Measurements from ENCODE around the gene POFUT1. TPM values are rescaled to one million over a fixed set of nuclear protein-coding genes. Genes with fewer than 3 reads are reported as not detected.

The POFUT1 gene
- total and polyA plus RNA-seq, 2 of the 8 experiments (the other 6 are each of a cell fraction or from before 2014, with no cell fraction given) = 19.4 to 24.4 TPM

DNA sequence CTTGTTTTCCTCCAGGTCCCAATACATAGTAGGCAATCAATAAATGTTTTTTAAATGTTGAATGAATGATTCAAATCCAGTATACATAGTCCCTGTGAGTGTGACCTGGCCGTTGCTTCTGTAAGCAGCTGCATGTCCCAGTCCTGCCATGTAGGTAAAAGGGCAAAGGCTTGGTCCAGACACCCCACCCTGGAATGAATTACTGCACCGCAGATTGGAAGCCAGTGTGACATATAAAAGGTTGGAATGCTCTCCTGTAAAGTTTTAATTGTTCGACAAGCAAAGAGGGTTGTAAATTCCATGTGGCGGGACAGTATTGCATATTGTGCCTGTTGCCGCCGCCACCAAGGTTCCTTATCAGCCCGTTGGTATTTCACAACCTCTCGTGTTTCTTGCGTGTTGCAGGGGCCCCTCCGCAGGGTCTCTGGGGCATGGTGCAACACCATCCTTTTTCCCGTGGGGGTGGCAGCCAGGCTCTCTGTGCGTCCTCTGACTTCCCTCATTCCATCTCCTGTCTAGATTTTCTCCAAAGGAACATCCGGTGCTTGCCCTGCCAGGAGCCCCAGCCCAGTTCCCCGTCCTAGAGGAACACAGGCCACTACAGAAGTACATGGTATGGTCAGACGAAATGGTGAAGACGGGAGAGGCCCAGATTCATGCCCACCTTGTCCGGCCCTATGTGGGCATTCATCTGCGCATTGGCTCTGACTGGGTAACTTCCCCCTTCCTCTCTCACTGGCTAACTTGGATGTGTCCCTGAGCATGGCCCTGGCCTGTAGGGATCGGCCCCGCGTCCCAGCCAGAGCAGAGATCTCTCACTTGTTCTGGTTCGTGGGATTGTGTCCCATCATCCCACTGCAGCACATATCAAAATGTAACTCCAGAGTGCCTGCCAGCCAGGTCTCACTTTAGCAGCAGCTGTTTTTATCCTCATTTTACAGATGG is 20.3 kb downstream of the POFUT1 start:
- Histone ChIP-seq H4K5ac (ENCODE audit: insufficient read length, low read depth, low read length) (no peak overlapping the region), H2BK20ac (ENCODE audit: low read length) (no peak overlapping the region), H2BK120ac (replicated peaks; ENCODE audit: low read depth, low read length) (no peak overlapping the region), H4K8ac (ENCODE audit: extremely low read depth, insufficient read depth, low read length) (no peak overlapping the region), H3K56ac (replicated peaks; ENCODE audit: insufficient read length, low read depth, low read length) (no peak overlapping the region), H2BK15ac (ENCODE audit: low read length) (no peak overlapping the region), H3K4me2 (ENCODE audit: insufficient read depth in 1 of 2, low read depth in 2 of 2, low read length in 2 of 2) (no peak overlapping the region), H3K36me3 (ENCODE audit: control insufficient read depth in 2 of 4, insufficient read depth in 4 of 4, low read length in 3 of 4) (peaks cover 28 to 38% (median 35%) of the 10 kb centered on the region in 4 experiments; a peak in 7 of 8 replicates), H4K20me1 (replicated peaks in 1 of 2; ENCODE audit: control insufficient read depth in 1 of 2, insufficient read depth in 2 of 2, low read length in 2 of 2) (peaks cover 0 to 3% of the 10 kb centered on the region in 2 experiments), H4K91ac (replicated peaks; ENCODE audit: insufficient read length, low read length) (no peak overlapping the region), H3K4me3 (ENCODE audit: extremely low read depth in 1 of 4, insufficient read depth in 2 of 4, low read depth in 3 of 4, low read length in 4 of 4) (no peak overlapping the region), H3K27ac (ENCODE audit: low read depth, low read length) (no peak overlapping the region), H3K79me2 (ENCODE audit: control insufficient read depth in 1 of 2, insufficient read depth in 2 of 2, low read length in 2 of 2) (no peaks in the 10 kb centered on the region), H3K9me3 (ENCODE audit: insufficient read depth in 2 of 2, low read depth in 1 of 2, low read length in 1 of 2) (no peaks in the 10 kb centered on the region), H3K23ac (ENCODE audit: insufficient read length) (no peak overlapping the region), H2BK12ac (ENCODE audit: low read depth, low read length) (no peak overlapping the region), H3K9ac (replicated peaks in 1 of 4; ENCODE audit: extremely low read depth in 1 of 4, low read depth in 3 of 4, low read length in 3 of 4) (no peak overlapping the region), H3K79me1 (ENCODE audit: low read depth, low read length) (no peaks in the 10 kb centered on the region; the same call in 1 of the 2 replicates), H3K14ac (ENCODE audit: insufficient read length) (no peak overlapping the region), H3K4ac (replicated peaks; ENCODE audit: insufficient read length, low read depth, low read length) (no peak overlapping the region), H3K18ac (ENCODE audit: extremely low read depth, low read length) (no peak overlapping the region), H3K23me2 (ENCODE audit: low read depth, low read length) (no peaks in the 10 kb centered on the region), H3K27me3 (replicated peaks in 1 of 4; ENCODE audit: control insufficient read depth in 3 of 4, extremely low read depth in 1 of 4, insufficient read depth in 3 of 4, low read length in 3 of 4) (no peaks in the 10 kb centered on the region), H2AFZ (ENCODE audit: low read length) (no peak overlapping the region), H2AK5ac (ENCODE audit: low read depth, low read length) (no peak overlapping the region), H3K4me1 (replicated peaks in 1 of 4; ENCODE audit: control insufficient read depth in 3 of 4, insufficient read depth in 4 of 4, low read length in 3 of 4) (no peaks in the 10 kb centered on the region), H2BK5ac (ENCODE audit: low read depth, low read length) (no peak overlapping the region)
- WGBS, 2 experiments (ENCODE audit: extremely low coverage in 1 of 2, insufficient coverage in 1 of 2, insufficient read length in 1 of 2, insufficient replicate concordance in 2 of 2, low coverage in 1 of 2, low lambda C conversion rate in 2 of 2, missing lambda C conversion rate in 1 of 2) = 94% methylated on average over 22 of the region's 22 CpGs; no CpG with 5 or more reads in 1 of the 2 experiments
- TF ChIP-seq SP2 (IDR thresholded peaks at IDR 0.05; ENCODE audit: low read length) (no peak), CEBPB (IDR thresholded peaks at IDR 0.05; ENCODE audit: low read depth, low read length) (0 out of 2 replicates have a peak, but pooled peaks have one; percentile 7)
- CTCF ChIA-PET (ENCODE audit: partially characterized antibody) = no interaction called here
- POLR2A ChIA-PET (ENCODE audit: partially characterized antibody) = no interaction called here
- DNase-seq (ENCODE audit: low read depth in 1 of 2, low spot score in 2 of 2) (no peak), FAIRE-seq (no peak)
